Spleen (tissue), 7 donors: Measurements from ENCODE around the gene HS6ST2.

Experiments
- POLR2A ChIP-seq, 3 donors: fragments of 450-650 bp; IDR thresholded peaks; one replicate each; pipeline ENCODE4 v1.5.1; 2017; ENCODE audit warnings: antibody characterized with exemption in 3 of 3, mild to moderate bottlenecking in 1 of 3
- POLR2AphosphoS5 ChIP-seq, 3 donors: sonication (generic); formaldehyde crosslinking; IDR thresholded peaks; one replicate each; pipeline ENCODE4 v1.5.1; 2017; ENCODE audit warnings: antibody characterized with exemption in 3 of 3
- TF ChIP-seq, protein P1 (sequence below), 11 experiments: fragments of 200-600 bp in 7 of 11; fragments of 450-650 bp in 4 of 11; sonication (generic) in 4 of 11; IDR thresholded peaks in 8 of 11; conservative IDR thresholded peaks in 3 of 11; 1 replicate in 7 of 11; 2 replicates in 4 of 11; pipeline versions ENCODE4 v1.4.0 to v1.8.0; 2016 to 2021; ENCODE audit warnings: antibody characterized with exemption in 11 of 11, inconsistent platforms in 4 of 11, mild to moderate bottlenecking in 1 of 11
- donor health status: DM: no; HTN: no; CAD: no; lungs with moderate emphysema.
- donor health status: DM: no; HTN: no; CAD: no.
- donor health status: DM: no; HTN: no; CAD: no.

DNA sequence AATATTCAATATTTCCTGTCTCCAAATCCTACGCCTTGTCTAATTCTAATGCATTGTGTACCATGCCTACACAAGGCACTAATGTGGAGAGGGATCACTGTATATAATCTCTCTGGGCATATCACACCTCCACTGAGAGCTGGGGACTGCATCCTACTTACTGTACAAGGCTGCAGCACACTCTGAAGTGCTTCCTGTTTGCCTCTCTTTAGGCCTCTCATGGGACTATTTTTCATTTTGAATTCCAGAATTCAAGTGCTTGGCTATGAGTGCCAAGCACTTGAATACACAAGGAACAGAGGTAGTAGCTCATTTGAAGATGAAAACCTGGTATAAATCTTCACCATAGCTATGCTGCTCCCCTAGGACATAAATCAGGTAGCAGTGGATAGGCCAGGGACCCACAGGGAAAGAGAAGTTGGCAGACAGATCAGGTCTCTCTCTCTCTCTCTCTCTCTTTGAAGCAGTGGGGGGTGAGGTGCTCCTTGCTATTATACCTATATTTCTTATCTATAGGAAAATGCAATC, 239.9 kb downstream of the HS6ST2 start:
- TF ChIP-seq, protein P1, sequence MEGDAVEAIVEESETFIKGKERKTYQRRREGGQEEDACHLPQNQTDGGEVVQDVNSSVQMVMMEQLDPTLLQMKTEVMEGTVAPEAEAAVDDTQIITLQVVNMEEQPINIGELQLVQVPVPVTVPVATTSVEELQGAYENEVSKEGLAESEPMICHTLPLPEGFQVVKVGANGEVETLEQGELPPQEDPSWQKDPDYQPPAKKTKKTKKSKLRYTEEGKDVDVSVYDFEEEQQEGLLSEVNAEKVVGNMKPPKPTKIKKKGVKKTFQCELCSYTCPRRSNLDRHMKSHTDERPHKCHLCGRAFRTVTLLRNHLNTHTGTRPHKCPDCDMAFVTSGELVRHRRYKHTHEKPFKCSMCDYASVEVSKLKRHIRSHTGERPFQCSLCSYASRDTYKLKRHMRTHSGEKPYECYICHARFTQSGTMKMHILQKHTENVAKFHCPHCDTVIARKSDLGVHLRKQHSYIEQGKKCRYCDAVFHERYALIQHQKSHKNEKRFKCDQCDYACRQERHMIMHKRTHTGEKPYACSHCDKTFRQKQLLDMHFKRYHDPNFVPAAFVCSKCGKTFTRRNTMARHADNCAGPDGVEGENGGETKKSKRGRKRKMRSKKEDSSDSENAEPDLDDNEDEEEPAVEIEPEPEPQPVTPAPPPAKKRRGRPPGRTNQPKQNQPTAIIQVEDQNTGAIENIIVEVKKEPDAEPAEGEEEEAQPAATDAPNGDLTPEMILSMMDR (IDR thresholded peaks at IDR 0.05 in 8 of 11, conservative IDR thresholded peaks at IDR 0.05 in 3 of 11): no peak
- TF ChIP-seq POLR2A (IDR thresholded peaks at IDR 0.05) (no peak), POLR2AphosphoS5 (IDR thresholded peaks at IDR 0.05) (no peak)
